GM18909 (cell line): Measurements from ENCODE around the gene GAS7.

Experiments used
- ATAC-seq: cut with Tn5 transposase; IDR thresholded peaks from one replicate; pipeline ENCODE4 v1.9.1; 2021; ENCODE audit warnings: mild to moderate bottlenecking; ENCODE audit not compliant: unreplicated experiment, poor library complexity

The GAS7 gene

DNA sequence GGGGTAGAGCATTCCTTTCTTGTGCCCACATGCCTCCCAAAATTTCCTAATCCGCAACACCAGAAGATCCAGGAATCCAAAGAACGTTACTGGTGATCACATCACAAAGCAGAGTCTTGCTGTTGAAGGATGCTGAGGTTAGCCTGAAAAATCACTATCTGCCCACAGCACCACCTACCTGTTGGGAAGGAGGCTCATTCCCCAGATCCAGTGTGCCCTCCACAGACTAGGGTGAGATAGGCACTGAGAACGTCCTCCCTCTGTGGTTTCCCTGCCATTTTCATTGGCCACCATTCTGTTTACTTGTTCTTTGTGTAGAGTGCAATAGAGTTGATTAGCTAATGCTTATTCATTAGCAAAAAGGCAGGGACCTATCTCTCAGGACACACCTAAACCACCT, 323.7 kb downstream of the GAS7 start:
- ATAC-seq = no peak

DNA sequence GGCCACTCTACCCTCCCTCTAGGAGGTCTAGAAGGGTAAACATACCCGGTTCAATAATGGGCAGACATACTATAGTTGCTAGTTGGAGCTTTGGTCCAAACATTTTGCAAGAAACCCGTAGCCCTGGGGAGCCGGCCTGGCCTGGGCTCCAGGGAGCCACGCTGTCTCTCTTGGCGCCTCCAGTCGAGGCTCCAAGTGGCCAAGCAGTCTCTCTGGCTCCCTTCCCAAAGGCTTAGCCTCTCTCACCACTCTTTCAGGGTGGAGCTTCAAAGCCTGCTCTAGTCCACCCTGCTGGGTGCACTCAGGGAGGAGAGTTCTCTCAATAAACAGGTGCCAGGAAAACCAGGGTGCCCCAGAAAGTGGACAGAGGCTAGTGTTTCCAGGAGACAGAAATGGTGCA, 325.6 kb downstream of the GAS7 start:
- ATAC-seq = no peak

DNA sequence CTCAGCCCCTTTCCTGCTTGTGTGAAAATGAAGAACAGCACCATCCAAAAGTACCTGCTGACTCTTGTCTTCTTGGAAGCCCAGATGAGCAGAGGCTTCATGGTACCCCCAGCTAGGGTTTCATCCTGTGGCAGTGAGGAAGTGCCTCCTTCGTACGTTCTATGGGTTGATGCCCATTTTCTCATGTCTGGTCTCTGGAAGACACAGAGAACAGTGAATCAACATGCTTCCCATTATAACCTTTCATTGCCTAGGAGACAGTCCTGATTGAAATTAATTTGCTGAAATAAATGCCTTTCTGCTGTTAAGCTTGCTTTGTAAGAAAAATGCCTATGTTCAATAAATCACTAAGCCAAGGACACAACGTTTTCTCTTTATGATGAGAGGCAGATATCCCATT, 329.9 kb downstream of the GAS7 start:
- ATAC-seq = no peak

DNA sequence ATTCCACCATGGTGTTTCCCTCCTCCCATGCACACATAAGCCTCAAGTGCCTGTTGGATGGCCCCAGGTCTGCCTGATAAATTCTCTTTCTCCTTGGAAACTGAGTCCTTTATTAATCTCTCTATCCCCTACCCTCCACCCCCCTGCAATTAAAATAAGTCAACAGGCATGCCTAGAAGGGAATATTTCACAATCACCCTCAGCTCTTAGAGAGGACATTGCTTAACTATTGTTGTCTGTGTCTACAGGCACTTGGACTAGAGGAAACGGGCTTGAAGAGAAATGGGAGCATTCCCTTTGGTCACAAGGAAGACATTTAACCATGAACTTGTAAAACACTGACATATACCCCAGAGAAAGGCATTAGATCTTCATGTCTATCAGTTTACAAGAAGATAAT, 332.8 kb downstream of the GAS7 start:
- no peak for ATAC-seq

DNA sequence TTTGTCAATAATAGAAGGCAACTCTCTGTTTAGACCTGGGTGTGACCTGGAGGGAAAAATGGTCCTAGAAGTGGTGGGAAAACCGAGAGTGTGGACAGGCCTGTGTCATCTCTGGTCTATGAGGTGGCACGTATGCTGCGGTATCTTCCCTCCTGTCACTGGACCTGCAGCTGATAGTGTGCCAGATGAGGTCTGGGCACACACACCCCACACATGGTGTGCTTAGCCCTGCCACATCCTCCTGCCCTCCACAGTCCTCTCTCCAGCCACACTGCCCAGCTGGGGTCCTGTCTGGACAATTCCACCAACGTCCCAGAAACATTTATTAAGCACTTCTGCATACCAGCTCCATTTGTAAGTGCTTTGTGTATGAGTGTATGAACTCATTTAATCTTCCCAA, 335.5 kb downstream of the GAS7 start:
- ATAC-seq = no peak

DNA sequence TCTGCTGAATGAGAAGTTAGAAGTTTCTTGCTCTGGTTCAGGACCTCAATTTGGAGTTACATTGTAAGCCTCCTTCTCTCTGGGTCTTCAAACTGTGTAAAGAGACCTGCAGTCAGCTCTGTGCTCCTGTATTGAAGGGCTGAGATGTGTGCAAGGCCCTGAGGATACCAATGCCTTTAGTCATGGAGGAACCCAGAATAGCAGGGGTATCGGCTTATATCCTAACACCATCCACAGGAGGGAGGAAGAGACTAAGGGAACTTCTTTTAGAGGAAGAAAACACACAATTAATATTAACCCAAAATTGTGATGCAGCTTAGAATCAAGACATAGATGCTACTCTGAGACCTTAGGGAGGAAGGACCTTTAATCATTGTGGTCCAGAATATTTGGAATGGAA, 336.2 kb downstream of the GAS7 start:
- ATAC-seq = no peak

DNA sequence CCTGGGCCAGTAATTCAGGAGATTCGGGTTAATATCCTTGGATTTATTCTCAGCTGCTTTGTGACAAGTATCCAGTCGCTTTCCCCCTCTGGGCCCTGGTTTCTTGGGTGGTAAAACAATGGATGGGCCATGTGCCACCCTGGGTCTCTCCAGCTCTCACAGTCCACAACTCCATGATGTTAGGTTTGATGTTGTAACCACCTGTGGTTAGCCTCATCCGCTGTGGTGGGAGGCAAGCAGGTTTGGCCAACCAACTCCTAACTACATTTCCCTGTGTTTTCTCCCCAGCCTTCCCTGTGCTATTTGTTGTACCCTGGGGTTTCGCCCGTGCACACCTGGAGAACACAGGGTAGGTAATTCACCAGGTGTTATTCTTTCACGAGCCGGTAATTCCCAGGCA, 337.6 kb downstream of the GAS7 start:
- ATAC-seq = no peak
